GM21825 (cell line): ENCODE measurements around the gene GP1BB.
"Not testable (repeated sequence)": the region's sequence is repeated elsewhere in the genome, so short reads cannot be mapped to it uniquely, and the experiment has no call there.

ENCODE experiments used
- ATAC-seq: cut with Tn5 transposase; IDR thresholded peaks from one replicate; pipeline ENCODE4 v1.9.1; 2021; ENCODE audit warnings: mild to moderate bottlenecking, moderate library complexity; ENCODE audit not compliant: unreplicated experiment

Gene GP1BB

DNA sequence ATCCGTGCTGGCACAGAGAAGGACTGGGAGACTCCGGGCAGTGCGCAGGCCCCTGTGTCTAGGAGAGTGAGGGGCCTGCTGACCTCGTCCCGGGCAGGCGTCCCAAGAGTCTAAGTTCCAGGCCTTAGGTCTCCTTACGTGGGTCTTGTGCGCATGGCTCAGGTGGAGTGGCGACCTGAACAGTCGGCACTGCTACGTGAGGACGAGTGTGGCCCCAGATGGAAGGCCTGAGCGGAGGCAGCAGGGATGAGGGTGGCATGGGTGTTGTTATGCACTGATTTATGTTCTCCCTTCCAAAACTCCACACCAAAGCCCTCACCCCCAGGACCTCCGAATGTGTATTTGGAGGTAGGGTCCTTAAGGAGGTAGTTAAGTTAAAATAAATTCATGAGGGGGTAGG, 29.8 kb upstream of the GP1BB start:
- no peak for ATAC-seq

DNA sequence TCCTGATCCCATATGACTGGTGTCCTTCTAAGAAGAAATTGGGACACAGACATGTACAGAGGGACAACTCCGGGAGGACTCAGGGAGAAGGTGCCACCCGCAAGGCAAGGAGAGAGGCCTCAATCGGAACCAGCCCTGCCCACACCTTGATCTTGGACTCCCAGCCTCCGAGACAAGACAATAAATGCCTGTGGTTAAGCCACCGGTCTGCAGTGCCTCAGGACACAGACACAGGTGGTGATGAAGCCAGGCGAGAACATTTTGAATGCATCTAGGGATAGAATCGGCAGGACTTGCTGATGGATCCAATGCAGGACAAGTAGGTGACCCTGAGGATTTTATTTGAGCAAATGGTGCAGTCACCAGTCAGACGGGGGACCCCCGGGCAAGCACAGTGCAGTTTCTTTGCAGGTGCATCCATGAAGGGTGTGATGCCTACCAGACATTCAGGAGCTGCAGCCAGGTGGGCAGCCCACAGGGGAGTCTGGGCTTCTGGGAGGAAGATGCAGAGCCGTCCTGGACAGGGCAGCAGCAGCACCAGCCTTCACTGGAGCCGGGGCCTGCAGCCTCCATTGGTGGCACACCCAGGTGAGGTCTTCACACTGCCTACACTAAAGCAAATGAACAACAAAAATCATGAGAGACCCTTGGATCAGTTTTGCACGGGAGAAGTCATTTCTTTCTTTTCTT, 29.2 kb upstream of the GP1BB start:
- ATAC-seq: no peak

DNA sequence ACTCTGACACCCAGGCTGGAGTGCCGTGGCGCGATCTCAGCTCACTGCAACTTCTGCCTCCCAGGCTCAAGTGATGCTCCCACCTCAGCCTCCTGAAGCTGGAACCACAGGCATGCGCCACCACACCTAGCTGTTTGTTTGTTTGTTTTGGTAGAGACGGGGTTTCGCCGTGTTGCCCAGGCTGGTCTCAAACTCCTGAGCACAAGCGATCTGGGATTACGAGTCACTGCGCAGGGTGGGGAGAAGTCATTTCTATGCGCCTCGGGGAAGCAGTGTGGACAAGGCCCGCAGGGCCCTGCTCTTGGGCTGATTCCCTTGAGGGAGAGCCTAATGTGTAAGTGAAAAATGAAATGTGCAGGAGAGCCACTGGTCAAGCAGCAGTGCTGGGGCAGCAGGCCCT, 28.6 kb upstream of the GP1BB start:
- no peak for ATAC-seq

DNA sequence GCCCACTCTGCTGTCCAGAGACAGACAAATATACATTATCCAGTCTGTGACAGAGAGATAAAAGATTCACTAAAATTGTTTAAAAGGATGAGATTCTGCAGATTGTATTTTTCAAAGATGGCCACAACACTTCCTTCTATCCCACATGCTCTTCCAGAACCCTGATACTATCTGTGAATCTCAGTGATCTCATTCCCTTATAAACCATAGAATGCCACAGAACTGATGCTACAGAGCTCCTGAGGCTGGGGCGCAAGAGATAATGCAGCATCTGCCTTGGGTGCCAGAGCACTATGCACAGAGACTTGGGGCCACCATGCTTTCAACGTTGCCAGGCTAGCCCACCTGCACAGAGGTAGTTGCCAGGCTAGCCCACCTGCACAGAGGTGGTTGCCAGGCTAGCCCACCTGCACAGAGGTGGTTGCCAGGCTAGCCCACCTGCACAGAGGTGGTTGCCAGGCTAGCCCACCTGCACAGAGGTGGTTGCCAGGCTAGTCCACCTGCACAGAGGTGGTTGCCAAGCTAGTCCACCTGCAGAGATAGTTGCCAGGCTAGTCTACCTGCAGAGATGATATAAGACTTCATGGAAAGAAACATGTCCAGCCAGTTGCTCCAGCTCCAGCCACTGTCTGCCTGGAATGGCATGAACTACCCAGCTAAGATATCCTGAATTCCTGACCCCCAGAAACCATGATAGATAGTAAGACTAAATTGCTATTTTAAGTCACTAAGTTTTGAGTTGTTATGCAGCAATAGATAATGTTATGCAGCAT, 26.6 kb upstream of the GP1BB start:
- ATAC-seq: no peak

DNA sequence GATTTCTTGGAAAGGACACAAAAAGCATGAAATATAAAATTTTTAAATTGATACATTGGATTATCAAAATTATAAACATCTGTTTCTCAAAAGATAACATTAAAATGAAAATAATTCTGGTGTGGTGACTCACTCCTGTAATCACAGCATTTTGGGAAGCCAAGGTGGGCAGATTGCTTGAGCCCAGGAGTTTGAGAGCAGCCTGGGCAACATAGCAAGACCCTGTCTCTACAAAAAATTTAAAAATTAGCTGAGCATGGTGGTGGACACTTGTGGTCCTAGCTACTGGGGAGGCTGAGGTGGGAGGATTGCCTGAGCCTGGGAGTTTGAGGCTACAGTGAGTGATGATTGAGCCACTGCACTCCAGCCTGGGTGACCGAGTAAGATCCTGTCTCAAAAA, 25.5 kb upstream of the GP1BB start:
- ATAC-seq: not testable (repeated sequence)

DNA sequence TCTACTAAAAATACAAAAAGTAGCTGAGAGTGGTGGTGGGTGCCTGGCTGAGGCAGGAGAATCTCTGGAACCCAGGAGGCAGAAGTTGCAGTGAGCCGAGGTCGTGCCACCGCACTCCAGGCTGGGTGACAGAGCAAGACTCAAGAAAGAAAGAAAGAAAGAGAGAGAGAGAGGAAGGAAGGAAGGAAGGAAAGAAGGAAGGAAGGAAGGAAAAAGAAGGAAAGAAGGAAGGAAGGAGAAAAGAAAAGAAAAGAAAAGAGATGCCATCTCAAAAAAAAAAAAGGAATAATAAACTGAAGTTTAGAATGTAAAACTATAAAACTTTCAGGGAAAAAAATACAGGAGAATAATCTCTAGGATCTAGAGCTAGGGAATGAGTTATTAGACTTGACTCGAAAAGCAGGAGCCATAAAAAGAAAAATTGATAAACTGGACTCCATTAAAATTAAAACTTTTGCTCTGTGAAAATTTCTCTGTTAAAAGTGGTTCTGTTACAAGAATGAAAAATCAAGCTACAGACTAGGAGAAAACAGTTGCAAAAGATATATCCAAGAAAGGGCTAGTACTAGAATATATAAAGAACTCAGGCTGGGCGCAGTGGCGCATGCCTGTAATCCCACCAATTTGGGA, 22.4 kb upstream of the GP1BB start:
- ATAC-seq: no peak

DNA sequence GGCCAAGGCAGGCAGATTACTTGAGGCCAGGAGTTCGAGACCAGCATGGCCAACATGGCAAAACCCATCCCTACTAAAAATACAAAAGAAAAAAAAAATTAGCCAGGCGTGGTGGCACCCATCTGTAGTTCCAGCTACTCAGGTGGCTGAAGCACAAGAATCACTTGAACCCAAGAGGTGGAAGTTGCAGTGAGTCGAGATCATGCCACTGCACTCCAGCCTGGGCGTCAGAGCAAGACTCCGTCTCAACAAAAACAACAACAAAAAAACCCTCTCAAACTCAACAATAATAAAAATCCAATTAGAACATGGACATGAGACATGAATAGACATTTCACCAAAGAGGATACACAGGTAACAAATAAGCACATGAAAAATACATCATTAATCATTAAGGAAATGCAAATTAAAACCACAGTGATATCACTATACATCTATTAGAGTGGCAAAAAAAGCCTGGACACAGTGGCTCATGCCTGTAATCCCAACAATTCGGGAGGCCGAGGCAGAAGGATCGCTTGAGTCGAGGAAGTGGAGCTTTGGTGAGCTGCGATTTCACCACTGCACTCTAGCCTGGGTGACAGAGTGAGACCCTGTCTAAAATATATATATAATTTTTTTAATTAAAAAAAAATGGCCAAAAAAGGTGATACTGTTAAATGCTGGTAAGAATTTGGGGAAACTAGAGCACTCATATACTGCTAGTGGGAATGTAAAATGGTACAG, 21.8 kb upstream of the GP1BB start:
- no peak for ATAC-seq

DNA sequence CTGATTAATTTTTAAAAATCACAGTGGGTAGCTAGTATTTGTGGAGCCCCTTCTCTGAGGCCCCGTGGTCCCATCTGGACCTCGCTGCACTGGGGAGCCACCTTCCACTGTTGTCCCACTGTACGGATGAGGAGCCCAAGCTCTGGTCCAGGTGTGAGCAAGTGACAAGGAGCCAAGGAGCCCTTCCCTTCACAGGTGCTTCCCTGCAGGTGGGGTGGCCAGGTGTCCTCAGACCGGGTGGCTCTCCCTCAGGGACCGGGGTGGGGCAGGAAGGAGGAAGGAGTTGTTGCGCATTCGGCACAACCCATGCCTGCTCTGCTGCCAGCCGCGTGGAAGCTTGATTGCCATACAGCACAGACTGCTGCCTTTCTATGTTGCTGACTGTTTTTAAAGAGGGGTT, 19.5 kb upstream of the GP1BB start:
- no peak for ATAC-seq

DNA sequence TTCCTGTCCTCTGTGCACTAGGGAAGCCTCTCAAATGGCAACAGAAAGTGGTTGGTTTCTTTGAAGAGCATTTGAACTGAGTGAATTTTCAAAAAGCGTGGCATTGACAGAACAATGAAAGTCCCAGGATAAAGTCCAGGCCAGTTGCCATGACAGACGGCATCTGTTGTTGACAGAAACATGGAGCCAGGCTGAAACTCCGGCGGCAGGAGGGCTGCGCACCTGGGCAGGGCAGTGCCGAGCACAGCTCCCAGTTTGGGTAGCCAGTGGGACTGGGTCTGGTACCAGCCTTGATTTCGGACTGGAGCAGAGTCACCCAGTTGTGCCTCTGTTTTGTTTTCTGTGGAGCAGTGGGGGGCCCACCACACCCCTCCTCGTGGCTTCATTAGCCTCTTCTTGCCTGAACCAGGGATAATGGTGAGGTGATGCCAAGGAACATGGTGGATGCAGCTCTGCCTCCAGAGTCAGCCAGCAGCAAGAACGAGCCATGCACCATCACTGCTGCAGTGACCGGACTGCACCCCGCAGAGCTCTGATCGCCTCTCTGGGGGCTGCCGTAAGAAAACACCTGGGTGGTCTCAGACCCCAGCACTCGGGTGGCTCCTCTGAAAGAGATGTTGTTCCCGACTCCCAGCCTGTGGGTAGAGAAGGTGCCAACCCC, 18.9 kb upstream of the GP1BB start:
- ATAC-seq: no peak

DNA sequence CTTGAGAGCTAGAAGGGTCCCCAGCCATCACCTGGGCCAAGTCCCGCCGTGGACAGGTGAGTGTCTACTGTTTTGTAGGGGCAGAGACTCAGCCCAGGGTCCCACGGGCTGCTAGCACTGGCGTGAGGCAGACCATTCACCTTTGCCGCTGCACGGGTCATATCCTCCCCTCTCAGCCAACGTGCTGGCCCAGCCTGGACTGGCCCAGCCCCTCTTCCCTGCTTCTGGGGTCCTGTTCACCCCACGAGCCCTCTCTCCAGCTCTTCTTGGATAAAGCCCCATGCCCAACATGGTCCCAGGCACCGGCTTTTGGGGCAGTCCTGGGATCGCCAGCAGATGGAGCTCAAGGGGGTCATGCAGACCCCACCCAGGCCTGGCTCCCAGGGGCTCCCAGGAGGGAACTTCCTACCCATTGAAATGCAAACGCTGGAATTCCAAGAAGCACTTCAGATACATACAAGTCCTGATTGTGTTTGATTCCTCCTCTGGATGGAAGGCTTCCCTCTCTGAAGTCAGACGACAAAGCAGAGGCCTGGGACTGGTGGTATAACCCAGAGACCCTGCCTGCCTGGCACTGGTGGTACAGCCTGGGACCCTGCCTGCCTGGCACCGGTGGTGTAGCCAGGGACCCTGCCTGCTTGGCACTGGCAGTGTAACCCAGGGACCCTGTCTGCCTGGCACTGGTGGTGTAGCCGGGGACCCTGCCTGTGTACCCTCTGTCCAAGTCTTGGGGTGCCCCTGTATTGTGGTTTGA, 18.0 kb upstream of the GP1BB start:
- no peak for ATAC-seq

DNA sequence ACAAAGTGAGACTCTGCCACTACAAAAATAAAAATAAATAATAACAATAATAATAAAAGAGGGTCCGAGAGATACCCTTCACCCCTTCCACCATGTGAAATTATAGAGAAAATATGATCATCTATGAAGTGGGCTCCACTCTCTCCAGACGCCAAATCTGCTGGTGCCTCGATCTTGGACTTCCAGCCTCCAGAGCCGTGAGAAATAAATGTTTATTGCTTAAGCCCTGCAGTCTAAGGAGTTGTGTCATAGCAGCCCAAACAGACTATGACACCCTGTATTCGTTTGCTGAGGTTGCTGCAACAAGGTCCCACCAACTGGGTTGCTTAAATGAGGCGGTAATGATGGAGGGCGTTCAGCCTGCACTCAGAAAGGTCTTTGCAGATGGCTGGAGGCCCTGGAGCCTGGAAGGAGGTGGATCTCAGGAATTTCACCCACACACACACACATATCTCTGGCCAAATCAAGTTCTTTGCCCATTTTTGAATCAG, 16.6 kb upstream of the GP1BB start:
- ATAC-seq: no peak

DNA sequence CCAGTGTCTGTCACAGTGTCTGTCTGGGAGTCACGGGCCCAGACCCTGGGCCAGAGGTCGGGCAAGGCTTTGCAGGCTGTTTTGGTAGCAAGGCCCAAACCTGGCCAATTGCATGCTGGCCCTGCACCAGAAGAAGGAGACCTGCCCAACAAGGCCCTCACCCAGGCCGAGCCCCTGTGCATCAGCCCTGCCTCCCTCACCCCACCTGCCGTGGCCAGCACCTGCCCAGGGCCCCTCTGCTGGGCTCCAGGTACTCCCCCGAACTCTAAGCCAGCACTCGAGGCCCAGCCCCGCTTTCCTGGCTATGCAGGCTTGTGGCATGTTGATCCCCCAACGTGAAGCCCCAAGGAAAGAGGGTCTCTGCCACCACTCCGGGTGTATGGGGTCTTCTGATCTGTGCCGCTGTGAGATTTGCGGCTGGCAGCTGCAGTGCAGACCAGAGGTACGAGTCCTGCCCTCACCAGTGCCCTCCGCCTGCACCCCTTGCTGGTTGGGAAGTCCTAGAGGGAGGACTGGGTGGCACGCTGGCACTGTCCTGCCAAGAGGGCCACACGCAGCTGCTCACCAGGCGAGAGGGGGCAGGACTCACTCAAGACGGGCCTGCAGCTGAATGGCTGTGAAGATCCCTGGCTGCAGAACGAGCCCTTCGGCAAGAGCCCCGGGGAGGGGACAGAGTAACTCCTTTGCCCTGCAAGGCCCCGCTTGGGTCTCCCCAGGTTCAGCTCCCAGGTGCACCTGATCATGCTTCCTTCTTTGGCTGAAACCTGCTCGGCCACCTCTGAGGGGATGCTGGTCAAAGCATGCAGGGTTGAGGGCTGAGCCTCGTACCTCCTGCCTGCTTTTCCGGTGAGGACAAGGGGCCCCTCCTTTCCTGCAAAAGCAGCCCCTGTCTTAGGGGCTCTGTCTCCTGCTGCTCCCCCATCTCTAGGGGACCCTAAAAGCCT, 15.7 kb upstream of the GP1BB start:
- no peak for ATAC-seq

DNA sequence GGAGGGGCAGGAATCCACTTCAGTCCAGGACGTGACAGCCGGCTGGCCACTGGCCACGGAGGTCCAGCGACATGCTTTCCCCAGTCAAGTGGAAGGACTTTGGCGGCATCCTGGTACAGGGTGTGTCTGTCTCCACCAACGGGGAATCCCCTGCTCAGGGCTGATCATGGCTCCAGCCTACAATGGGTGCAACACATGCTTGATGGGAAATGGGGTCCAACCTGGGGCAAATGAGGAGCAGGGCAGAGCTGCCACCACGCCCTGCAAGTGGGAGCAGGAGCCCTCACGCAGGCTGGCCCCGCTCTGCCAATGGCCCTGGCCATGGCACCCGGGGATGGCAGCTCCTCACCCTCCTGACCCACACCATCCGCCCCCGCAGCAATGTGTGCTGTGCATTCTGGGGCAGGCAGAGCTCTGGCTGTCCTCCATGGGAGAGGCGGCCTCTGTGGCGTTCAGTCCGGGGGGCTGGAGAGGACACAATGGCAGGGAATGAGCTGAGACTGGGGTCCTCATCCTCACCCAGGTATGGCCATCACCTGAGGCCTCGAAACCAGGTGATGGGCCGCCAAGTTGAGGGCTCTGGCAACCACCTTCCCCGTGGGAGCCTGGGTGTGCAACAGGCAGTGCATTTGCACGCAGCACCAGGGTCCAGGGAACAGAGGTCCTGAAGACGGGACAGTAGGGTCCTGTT, 14.9 kb upstream of the GP1BB start:
- no peak for ATAC-seq

DNA sequence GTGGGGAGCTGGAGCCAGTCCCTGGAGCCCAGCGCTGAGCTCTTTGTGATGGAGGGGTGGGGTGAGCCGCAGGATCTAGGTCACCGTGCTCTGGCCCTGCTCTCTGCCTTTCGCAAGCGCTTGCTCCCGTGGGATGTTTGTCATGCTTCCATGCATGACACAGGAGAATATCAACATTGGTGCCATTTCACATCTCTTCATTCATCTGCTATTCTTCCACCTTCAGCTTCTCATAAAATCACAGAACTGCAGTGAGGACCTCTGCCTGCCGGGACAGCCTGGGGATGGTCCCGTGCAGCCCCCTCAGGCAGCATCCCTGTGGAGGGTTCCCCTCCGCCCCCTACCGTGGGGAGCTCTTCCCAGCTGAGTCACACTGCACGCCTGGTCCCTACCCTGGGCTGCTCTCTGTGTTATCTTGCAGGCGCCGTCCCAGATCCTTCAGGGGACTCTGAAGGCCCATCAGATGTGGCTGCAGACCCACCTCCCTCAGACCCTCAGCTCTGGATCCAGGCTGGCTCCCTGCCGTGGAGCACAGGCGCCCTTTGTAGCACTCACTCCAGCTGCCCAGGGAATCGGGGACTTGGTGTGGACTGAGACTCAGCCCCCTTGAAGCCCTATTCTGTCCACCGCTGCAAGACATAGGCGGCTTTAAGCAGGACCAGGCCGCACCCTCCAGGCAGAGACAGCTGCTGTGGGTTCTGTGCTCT, 14.1 kb upstream of the GP1BB start:
- ATAC-seq: no peak

DNA sequence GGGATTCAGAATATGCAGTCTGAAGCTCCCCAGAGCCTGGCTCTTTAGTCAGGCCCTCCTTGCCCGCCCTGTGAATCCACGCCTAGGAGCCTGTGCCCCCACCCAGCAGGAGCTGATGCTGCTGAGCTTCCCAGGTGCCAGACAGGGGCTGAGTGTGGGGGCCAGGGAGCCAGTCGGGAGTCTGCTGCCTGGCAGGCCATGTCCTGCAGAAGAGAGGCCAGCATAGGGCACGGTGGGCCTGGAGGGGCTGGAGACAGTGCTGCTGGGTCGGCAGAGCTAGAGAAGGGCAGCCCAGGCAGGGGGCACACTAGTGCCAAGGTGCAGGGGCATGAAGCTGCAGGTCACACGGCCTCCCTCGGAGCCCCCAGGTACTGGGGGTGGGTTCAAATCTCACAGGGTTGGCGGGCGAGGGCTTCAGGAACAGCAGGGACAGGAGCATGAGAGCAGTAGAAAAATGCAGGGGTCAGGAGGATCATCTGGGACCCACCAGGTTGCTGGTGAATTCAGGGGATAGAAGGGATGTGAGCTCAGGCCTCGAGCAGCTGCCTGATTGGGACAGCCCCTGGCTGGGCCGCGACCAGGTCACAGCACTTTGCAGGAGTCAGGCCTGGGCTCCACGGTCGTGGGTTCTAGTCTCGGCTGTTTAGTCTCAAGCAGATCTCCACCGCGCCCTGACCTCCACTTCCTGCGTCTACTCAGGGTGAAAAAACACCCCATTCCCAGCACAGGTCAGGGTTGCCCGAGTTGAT, 13.1 kb upstream of the GP1BB start:
- ATAC-seq: no peak

DNA sequence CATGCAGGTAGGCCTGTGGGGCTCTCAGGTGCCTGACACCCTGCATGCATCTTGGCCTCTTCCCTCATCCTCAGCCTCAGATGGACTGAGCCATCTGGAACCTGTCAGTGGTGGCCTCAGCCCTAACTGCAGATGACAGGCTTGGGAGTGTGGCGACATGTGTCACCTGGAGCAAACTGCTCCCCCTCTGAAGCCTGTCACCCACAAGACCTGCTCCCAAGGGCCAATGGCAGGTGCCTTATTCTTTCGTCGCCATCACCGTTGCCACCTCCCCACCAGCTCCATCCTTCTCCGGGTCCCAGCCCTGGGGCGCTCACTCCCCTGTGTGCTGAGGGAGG, 12.6 kb upstream of the GP1BB start:
- no peak for ATAC-seq

DNA sequence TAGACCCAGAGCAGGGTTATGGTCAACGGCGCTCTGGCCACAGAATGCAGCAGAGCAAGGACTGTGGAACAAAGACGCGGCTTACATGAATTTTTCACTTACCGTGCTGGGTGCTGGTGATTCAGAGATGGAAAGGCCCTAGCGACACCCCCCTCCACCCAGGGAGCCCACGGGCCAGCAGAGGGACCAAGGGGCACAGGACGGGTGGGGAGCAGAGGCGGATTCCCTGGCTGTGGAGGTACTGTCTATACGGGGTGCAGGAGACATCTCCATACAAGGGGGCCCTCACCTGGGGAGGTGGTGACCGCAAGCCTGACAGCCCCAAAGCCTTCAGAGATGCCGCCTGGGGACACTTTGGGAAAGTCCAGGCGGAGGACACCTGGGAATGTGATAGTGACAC, 10.1 kb upstream of the GP1BB start:
- no peak for ATAC-seq
